GM19397 (cell line): ENCODE results near the gene PPFIA1.
"Not testable (repeated sequence)": the region's sequence is repeated elsewhere in the genome, so short reads cannot be mapped to it uniquely, and the experiment has no call there.

ENCODE experiments used
- ATAC-seq: cut with Tn5 transposase; IDR thresholded peaks from one replicate; pipeline ENCODE4 v1.9.1; 2021; ENCODE audit warnings: mild to moderate bottlenecking, moderate library complexity; ENCODE audit not compliant: unreplicated experiment

The PPFIA1 gene

GRCh38 chr11:70250876-70251658 lies 19.4 kb upstream of the PPFIA1 start:
- no peak for ATAC-seq

- no peak for ATAC-seq
Measured at GRCh38 chr11:70251659-70252321, 18.7 kb upstream of the PPFIA1 start.

GRCh38 chr11:70252844-70253243 lies 17.6 kb upstream of the PPFIA1 start:
- ATAC-seq = no peak

DNA sequence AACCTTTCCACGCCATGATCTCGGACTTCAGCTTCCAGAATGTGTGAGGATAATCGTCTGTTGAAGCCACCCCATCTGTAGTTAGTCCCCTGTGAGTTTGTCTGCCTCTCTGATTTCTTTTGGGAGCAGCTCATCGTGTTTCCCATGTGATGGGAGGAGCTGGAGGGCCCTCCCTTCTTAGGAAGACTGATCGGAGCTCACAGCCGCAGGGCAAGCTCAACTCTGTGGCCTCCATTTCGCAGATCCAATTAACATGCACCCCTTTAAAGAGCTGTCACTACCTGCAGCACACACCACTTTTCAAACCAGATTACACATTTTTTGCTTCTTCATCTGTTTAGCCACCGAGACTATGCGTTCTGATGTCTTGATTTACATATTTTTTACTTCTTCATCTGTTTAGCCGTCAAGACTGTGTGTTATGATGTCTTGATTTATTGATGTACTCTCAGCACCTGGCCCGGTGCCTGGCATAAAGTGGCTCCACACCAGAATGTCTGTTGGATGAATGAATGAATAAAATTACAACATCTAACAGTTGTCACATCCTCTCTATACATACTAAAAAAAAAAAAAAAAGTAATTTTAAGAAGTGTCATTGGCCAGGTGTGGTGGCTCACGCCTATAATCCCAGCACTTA lies 14.9 kb upstream of the PPFIA1 start:
- ATAC-seq = no peak

- ATAC-seq = not testable (repeated sequence)
Measured at GRCh38 chr11:70259077-70259476, 11.4 kb upstream of the PPFIA1 start.

- ATAC-seq = no peak
Measured at GRCh38 chr11:70262951-70263350, 7.5 kb upstream of the PPFIA1 start.

DNA sequence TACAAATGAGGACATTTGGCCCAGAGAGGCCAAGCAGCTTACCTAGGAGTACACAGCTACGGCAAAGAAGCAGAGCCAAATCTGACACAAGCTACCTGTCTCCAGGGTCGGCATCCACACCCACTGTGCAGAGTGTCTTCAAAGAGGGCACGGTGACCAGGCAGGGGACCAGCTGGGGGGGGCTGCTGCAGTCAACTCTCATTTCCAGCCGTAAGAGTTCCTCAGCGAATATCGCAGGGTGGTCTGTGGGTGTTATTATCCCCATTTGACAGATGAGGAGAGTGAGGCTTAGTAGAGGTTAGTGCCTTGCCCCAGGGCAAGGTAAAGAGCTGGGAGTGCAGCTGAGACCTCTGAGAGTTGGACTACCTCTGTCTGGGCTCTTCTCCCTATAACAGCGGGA lies 7.1 kb upstream of the PPFIA1 start:
- no peak for ATAC-seq

GRCh38 chr11:70265341-70265740 lies 5.1 kb upstream of the PPFIA1 start:
- no peak for ATAC-seq

DNA sequence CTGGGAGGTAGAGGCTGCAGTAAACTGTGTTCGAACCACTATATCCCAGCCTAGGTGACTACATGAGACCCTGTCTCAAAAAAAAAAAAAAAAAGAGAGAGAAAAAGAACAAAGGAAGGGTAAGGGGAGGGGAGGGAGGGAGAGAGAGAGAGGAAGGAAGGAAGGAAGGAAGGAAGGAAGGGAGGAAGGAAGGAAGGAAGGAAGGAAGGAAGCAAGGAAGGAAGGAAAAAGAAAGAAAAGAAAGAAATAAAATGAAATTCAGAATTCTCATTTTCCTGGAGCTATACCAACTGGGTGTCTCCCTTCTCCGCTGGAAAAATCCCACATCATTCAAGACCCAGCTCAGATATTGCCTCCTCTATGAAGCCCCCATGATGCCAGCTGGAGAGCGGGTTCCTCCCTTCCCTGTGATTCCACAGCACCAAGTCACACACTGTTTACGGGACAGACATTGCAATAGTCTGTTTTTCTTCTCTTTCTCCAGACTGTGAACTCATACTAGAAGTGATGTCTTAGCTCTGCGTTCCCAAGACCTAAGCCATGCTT lies 3.0 kb upstream of the PPFIA1 start:
- no peak for ATAC-seq

GRCh38 chr11:70268526-70268925 lies 2.0 kb upstream of the PPFIA1 start:
- ATAC-seq = no peak

- ATAC-seq = peak; percentile 43
Measured at GRCh38 chr11:70270877-70271648, 573 bp downstream of the PPFIA1 start.

GRCh38 chr11:70271649-70271953 lies 1.1 kb downstream of the PPFIA1 start:
- ATAC-seq = no peak

DNA sequence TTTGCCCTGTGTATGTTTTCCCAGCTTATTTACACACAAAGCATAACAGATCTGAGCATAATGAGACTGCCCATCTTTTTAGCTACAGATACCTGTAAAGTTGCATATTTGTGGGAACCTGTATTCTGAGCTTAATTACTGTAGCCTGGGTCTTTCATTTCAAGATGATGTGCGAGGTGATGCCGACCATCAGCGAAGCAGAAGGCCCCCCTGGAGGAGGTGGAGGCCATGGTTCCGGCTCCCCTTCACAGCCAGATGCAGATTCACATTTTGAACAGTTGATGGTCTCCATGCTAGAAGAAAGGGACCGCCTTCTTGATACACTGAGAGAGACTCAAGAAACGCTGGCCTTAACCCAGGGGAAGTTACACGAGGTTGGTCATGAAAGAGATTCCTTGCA lies 1.5 kb downstream of the PPFIA1 start:
- ATAC-seq = no peak

GRCh38 chr11:70278994-70279393 lies 8.5 kb downstream of the PPFIA1 start:
- no peak for ATAC-seq

DNA sequence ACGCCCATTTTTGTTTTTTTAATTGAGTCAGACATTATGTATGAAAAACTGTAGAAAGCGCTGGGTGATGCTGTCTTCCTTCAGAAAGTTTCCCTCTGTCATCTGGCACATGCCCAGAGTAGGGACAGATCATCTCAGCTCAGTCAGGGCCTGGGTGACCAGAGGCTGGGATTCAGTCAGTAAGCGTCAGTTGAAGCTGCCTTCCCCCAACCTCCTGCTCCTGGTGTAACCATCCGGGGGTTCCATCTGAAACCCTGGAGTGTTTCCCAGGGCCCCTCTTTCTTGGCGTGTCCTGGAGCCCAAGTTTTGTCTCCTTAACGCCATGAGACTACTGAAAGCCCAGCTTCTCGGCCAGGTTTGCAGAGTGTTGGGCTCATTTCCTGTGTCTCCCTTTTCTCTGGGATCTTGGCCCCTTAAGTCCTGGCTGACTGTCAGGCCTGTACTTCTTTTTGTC lies 10.7 kb downstream of the PPFIA1 start:
- ATAC-seq = no peak

- ATAC-seq = no peak
Measured at GRCh38 chr11:70282012-70282411, 11.5 kb downstream of the PPFIA1 start.

- no peak for ATAC-seq
Measured at GRCh38 chr11:70288721-70289120, 18.2 kb downstream of the PPFIA1 start.

- no peak for ATAC-seq
Measured at GRCh38 chr11:70289582-70289981, 19.1 kb downstream of the PPFIA1 start.

DNA sequence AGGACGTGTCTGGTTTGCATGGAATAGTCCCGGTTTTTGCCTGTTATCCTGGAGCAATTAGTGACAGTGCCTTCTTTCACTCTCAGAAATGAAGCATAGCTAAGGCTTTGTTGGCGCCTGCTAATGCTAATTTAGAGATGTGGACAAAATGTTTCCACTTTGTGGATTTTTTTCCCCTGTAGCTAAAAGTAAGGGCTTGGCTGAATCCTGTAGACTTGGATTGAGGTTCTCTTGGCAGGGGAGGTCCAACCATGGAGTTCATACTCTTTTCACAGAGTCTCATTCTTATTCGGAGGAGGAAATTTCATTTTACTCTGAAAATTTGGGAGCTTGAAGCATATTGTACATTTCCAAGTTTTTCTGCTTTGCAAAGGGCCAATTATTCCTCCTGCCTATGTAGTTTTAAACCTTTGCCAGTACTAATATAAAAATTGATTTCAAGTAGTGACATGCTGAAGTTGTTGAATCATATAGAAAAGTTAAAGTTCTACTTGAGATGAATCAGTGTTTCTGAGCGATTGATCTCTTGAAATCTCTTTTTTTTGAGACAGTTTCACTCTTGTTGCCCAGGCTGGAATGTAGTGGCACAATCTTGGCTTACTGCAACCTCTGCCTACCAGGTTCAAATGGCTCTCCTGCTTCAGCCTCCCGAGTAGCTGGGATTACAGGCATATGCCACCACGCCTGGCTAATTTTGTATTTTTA lies 20.0 kb downstream of the PPFIA1 start:
- ATAC-seq = no peak

DNA sequence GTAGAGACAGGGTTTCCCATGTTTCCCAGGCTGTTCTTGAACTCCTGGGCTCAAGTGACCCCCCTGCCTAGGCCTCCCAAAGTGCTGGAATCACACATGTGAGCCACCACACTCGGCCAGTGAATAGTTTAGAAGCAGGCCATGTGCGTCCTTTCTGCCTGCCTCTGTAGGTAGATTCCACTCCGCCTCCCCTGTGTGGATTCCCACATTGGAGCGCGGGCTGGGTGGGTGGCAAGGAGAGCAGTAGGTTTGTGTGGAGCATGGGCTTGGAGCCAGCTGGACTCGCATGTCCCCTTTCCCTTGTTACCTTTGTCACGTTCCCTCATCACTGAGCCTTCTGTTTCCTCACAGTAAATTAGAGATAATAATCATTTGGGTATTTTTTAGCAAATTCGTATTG lies 21.7 kb downstream of the PPFIA1 start:
- ATAC-seq = no peak
